Neuronal stem cell (in vitro differentiated cells): ENCODE results near the gene SPATA9.
"Not testable (repeated sequence)": the region's sequence is repeated elsewhere in the genome, so short reads cannot be mapped to it uniquely, and the experiment has no call there.

Experiments
- DNase-seq: peaks from one replicate; pipeline ENCODE4 v3.0.0-alpha.2; 2013; ENCODE audit warnings: low spot score
- H2AFZ ChIP-seq: one replicate; pipeline ENCODE4 v1.6.1; 2013; ENCODE audit warnings: mild to moderate bottlenecking, low read length, inconsistent platforms
- H2AK5ac ChIP-seq: 2 replicates; pipeline ENCODE4 v1.6.1; 2013; ENCODE audit warnings: low read depth, mild to moderate bottlenecking, inconsistent platforms, low read length, moderate library complexity, mixed read lengths
- H2BK120ac ChIP-seq: 2 replicates; pipeline ENCODE4 v1.6.1; 2013; ENCODE audit warnings: low read depth, mild to moderate bottlenecking, inconsistent platforms, low read length, moderate library complexity, mixed read lengths
- H2BK12ac ChIP-seq: one replicate; pipeline ENCODE4 v1.6.1; 2013; ENCODE audit warnings: low read length, inconsistent platforms
- H2BK15ac ChIP-seq: 2 replicates; pipeline ENCODE4 v1.6.1; 2013; ENCODE audit warnings: mild to moderate bottlenecking, low read length, inconsistent platforms, mixed read lengths
- H2BK5ac ChIP-seq: one replicate; pipeline ENCODE4 v1.6.1; 2013; ENCODE audit warnings: inconsistent platforms, mild to moderate bottlenecking, low read length, moderate library complexity
- H3K14ac ChIP-seq: one replicate; pipeline ENCODE4 v1.6.1; 2013; ENCODE audit warnings: low read length, inconsistent platforms
- H3K18ac ChIP-seq: 2 replicates; pipeline ENCODE4 v1.6.1; 2013; ENCODE audit warnings: low read length, inconsistent platforms
- H3K23ac ChIP-seq: 2 replicates; pipeline ENCODE4 v1.6.1; 2013; ENCODE audit warnings: low read depth, mild to moderate bottlenecking, mixed read lengths, low read length, inconsistent platforms; ENCODE audit not compliant: poor library complexity
- H3K27ac ChIP-seq: replicated peaks from 3 replicates; pipeline ENCODE4 v1.5.1; 2013; ENCODE audit warnings: low read length, inconsistent platforms
- H3K27me3 ChIP-seq, 3 experiments: 2 replicates each; pipeline ENCODE4 v1.6.1; 2013; ENCODE audit warnings: low read length in 3 of 3, mild to moderate bottlenecking in 2 of 3, inconsistent platforms in 1 of 3, low read depth in 1 of 3, mixed read lengths in 1 of 3, moderate library complexity in 1 of 3; ENCODE audit not compliant: control insufficient read depth in 3 of 3, insufficient read depth in 3 of 3
- H3K36me3 ChIP-seq, 2 donors: replicated peaks in 1 of 2; 2 replicates each; pipeline ENCODE4 v1.6.1; 2013; ENCODE audit warnings: low read length in 2 of 2; ENCODE audit not compliant: control insufficient read depth in 2 of 2, insufficient read depth in 2 of 2
- H3K4ac ChIP-seq: 2 replicates; pipeline ENCODE4 v1.6.1; 2013; ENCODE audit warnings: inconsistent platforms, mild to moderate bottlenecking, low read length, moderate library complexity
- H3K4me1 ChIP-seq, 2 donors: 1 replicate in 1 of 2; 2 replicates in 1 of 2; pipeline ENCODE4 v1.6.1; 2013; ENCODE audit warnings: low read length in 2 of 2, low read depth in 1 of 2; ENCODE audit not compliant: control insufficient read depth in 2 of 2, insufficient read depth in 1 of 2
- H3K4me2 ChIP-seq: one replicate; pipeline ENCODE4 v1.6.1; 2013; ENCODE audit warnings: mild to moderate bottlenecking, low read length, inconsistent platforms; ENCODE audit not compliant: insufficient read depth, poor library complexity, severe bottlenecking
- H3K4me3 ChIP-seq, 2 donors: 2 replicates each; pipeline ENCODE4 v1.5.1; 2013; ENCODE audit warnings: low read length in 2 of 2, mild to moderate bottlenecking in 2 of 2, inconsistent platforms in 1 of 2, moderate library complexity in 1 of 2
- H3K79me1 ChIP-seq: one replicate; pipeline ENCODE4 v1.6.1; 2013; ENCODE audit warnings: low read depth, mild to moderate bottlenecking, inconsistent platforms, low read length, moderate library complexity
- H3K9ac ChIP-seq: one replicate; pipeline ENCODE4 v1.6.1; 2013; ENCODE audit warnings: mild to moderate bottlenecking, low read depth, low read length, inconsistent platforms; ENCODE audit not compliant: poor library complexity
- H3K9me3 ChIP-seq, 2 donors: replicated peaks in 1 of 2; 2 replicates each; pipeline versions ENCODE3 to v1.6.1; 2013; ENCODE audit warnings: low read length in 2 of 2, mild to moderate bottlenecking in 2 of 2, inconsistent platforms in 1 of 2, low read depth in 1 of 2, mixed read lengths in 1 of 2, moderate library complexity in 1 of 2; ENCODE audit not compliant: control insufficient read depth in 2 of 2, insufficient read depth in 1 of 2
- H4K8ac ChIP-seq: one replicate; pipeline ENCODE4 v1.6.1; 2013; ENCODE audit warnings: low read depth, mild to moderate bottlenecking, inconsistent platforms, low read length, moderate library complexity
- H4K91ac ChIP-seq: one replicate; pipeline ENCODE4 v1.6.1; 2013; ENCODE audit warnings: low read length, low read depth, mild to moderate bottlenecking, inconsistent platforms; ENCODE audit not compliant: poor library complexity
- WGBS, 2 donors: extraction: QIAGEN DNeasy Blood & Tissue Kit; methylation state at CpG; one replicate each; pipeline ENCODE4 v1.1.7; 2013; ENCODE audit warnings: missing lambda C conversion rate in 2 of 2, mixed read lengths in 1 of 2; ENCODE audit not compliant: insufficient read length in 2 of 2, insufficient replicate concordance in 1 of 2; ENCODE audit errors: extremely low coverage in 2 of 2; 5-methylcytosine and 5-hydroxymethylcytosine counted together

Gene SPATA9

DNA sequence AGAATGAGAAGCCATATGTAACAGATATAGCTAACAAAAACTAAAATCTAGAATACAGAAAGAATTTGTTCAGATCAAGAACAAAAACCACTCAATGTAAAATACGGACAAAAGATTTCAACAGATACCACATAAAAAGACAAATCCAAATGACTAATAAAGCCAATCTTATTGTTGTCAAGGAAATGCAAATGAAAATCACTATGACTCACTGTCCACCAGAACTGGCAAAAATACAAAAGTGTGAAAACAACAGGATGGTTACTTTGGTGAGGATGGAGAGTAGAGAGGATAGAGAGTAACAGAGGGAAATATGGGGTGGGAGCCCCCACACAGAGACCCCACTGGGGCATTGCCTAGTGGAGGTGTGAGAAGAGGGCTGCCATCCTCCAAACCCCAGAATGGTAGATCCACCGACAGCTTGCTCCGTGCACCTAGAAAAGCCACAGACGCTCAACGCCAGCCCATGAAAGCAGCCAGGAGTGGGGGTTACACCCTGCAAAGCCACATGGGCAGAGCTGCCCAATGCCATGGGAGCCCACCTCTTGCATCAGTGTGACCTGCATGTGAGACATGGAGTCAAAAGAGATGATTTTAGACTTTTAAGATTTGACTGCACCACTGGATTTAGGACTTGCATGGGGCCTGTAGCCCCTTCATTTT is 33.1 kb upstream of the SPATA9 start:
- no peaks in the 10 kb centered on the region for H3K36me3 ChIP-seq
- H3K14ac ChIP-seq, result no peak overlapping the region

DNA sequence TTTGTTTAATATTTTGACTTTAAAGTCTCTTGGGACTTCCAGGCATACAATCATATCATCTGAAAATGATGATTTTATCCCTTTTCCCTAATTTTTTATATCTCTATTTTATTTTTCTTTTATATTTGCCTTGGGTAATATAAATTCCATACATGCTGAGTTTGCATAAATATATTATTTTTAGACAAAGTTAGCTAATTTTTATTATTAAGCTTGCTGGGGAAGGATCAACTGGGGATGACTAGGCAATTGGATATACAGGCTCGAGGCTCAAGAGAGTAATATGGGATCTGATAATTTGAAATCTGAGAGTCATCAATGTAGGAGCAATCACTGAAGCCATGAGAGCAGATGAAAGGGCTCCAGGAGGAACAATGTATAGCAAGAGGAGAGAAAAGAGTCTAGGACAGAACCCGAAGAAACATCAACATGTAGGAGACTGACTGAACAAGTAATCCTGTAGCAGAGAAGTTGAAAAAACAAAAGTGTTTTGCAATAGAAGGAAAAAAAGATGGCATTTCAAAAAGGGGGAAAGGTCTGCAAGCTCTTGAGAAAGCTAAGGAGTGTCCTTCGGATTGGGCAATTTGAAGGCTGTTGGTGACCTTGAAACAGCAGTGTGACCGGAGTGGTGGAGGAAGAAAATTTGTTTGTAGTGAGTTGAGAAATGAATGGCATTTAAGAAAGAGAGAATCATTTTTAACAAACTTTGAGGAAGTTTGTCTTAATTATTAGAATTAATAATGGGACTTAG is 31.3 kb upstream of the SPATA9 start:
- no peak overlapping the region for H2BK15ac ChIP-seq
- no peak overlapping the region for H3K9ac ChIP-seq
- H4K91ac ChIP-seq, result no peak overlapping the region
- no peak overlapping the region for H3K4me3 ChIP-seq
- no peaks in the 10 kb centered on the region for H3K27me3 ChIP-seq
- no peak overlapping the region for H2AK5ac ChIP-seq
- no peak overlapping the region for H2BK12ac ChIP-seq
- no peak overlapping the region for H3K23ac ChIP-seq
- no peak overlapping the region for H2BK5ac ChIP-seq
- no peak overlapping the region for H3K4ac ChIP-seq
- H2BK120ac ChIP-seq, result no peak overlapping the region
- no peak overlapping the region for H3K14ac ChIP-seq
- H3K4me1 ChIP-seq, result peaks cover 3% of the 10 kb centered on the region in 2 donors
- H3K36me3 ChIP-seq, result no peaks in the 10 kb centered on the region
- H3K18ac ChIP-seq, result no peak overlapping the region
- H4K8ac ChIP-seq, result no peak overlapping the region
- no peak overlapping the region for H3K4me2 ChIP-seq
- no peak overlapping the region for H2AFZ ChIP-seq
- WGBS, 2 donors, result no CpG with 5 or more reads among the region's 4 CpGs
- DNase-seq, result no peak
- H3K27ac ChIP-seq, result no peak overlapping the region
- H3K79me1 ChIP-seq, result no peaks in the 10 kb centered on the region
- no peaks in the 10 kb centered on the region for H3K9me3 ChIP-seq

More for the DNA sequence above, 33.1 kb upstream of the SPATA9 start:
- H4K8ac ChIP-seq, result no peak overlapping the region
- DNase-seq, result no peak
- H3K4ac ChIP-seq, result no peak overlapping the region
- H4K91ac ChIP-seq, result no peak overlapping the region
- no peak overlapping the region for H2BK12ac ChIP-seq
- no peak overlapping the region for H3K9ac ChIP-seq
- H2BK5ac ChIP-seq, result no peak overlapping the region
- no peak overlapping the region for H3K4me3 ChIP-seq
- peaks cover 0 to 3% of the 10 kb centered on the region in 2 donors for H3K4me1 ChIP-seq
- H3K27ac ChIP-seq, result no peak overlapping the region
- no peak overlapping the region for H2BK15ac ChIP-seq
- H3K23ac ChIP-seq, result peak overlapping the region; percentile 46
- H3K4me2 ChIP-seq, result no peak overlapping the region
- WGBS, 2 donors, result no CpG with 5 or more reads among the region's 5 CpGs
- H2BK120ac ChIP-seq, result no peak overlapping the region
- H2AFZ ChIP-seq, result peak overlapping the region; percentile 1
- H3K9me3 ChIP-seq, result no peaks in the 10 kb centered on the region
- no peak overlapping the region for H2AK5ac ChIP-seq
- no peaks in the 10 kb centered on the region for H3K79me1 ChIP-seq
- peak overlapping the region; percentile 39 for H3K18ac ChIP-seq
- no peaks in the 10 kb centered on the region for H3K27me3 ChIP-seq

DNA sequence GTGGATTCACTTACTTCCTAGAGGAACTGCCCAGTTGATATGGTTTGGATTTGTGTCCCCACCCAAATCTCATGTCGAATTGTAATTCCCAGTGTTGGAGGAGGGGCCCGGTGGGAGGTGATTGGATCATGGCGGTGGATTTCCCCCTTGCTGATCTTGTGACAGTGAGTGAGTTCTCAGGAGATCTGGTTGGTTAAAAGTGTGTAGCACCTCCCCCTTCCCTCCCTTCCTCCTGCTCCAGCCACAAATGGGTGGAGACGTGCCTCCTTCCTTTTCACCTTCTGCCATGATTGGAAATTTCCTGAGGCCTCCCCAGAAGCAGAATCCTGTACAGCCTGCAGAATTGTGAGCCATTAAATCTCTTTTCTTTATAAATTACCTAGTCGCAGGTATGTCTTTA is 30.5 kb upstream of the SPATA9 start:
- H3K27ac ChIP-seq, H3K36me3 ChIP-seq, H3K4me3 ChIP-seq, DNase-seq, H3K9ac ChIP-seq, H2AFZ ChIP-seq, H3K79me1 ChIP-seq, H2BK120ac ChIP-seq, H2BK5ac ChIP-seq, H3K4me2 ChIP-seq, H3K14ac ChIP-seq, H2AK5ac ChIP-seq, H3K18ac ChIP-seq, H3K9me3 ChIP-seq, H3K4me1 ChIP-seq, H2BK12ac ChIP-seq, H4K91ac ChIP-seq, H3K27me3 ChIP-seq, H4K8ac ChIP-seq, H3K4ac ChIP-seq, H2BK15ac ChIP-seq, H3K23ac ChIP-seq: not testable (repeated sequence)
- WGBS, 2 donors, result no CpG with 5 or more reads among the region's 5 CpGs

DNA sequence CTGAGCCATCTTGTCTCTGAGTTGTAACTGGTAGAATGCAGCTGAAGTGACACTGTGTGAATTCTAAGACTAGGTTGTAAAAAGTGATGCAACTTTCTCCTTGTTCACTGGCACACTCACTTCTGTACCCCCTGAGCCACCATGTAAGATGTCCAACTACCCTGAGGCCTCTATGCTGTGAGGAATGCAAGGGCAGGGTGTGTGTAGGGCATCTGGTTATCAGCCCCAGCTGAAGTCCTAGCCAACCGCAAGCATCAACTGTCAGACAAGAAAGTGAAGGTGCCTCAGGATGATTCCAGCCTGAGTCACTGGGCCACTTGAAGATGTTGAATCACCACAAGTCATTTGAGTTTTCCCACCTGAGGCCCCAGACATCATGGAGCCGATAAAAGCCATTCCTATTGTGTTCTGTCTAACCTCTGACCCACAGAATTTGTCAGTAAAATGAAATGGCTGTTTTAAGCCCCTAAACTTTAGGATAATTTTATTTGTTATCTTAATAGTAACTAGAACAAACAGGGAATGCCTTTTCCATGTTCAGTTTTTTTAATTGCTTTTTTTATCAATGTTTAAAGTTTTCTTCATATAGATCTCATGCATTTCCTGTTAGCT is 29.7 kb upstream of the SPATA9 start:
- Histone ChIP-seq H3K27me3 (no peaks in the 10 kb centered on the region), H3K18ac (no peak overlapping the region), H3K23ac (no peak overlapping the region), H3K4ac (no peak overlapping the region), H3K9me3 (no peaks in the 10 kb centered on the region), H3K79me1 (no peaks in the 10 kb centered on the region), H2BK120ac (no peak overlapping the region), H3K14ac (no peak overlapping the region), H3K36me3 (no peaks in the 10 kb centered on the region), H4K8ac (no peak overlapping the region), H4K91ac (no peak overlapping the region), H2BK12ac (no peak overlapping the region), H3K27ac (no peak overlapping the region), H2AK5ac (no peak overlapping the region), H3K4me3 (no peak overlapping the region), H3K9ac (no peak overlapping the region), H3K4me2 (no peak overlapping the region), H2BK15ac (no peak overlapping the region), H2AFZ (peak overlapping the region; percentile 17), H2BK5ac (no peak overlapping the region), H3K4me1 (peaks cover 3% of the 10 kb centered on the region in 2 donors)
- WGBS, 2 donors, result no CpG with 5 or more reads among the region's 2 CpGs
- no peak for DNase-seq
